GM19035 (cell line): ENCODE data around the gene SORBS1.

ENCODE experiments used
- ATAC-seq: cut with Tn5 transposase; IDR thresholded peaks from one replicate; pipeline ENCODE4 v1.9.1; 2021; ENCODE audit not compliant: unreplicated experiment

SORBS1 gene

GRCh38 chr10:95517536-95518454 lies 43.4 kb downstream of the SORBS1 start:
- no peak for ATAC-seq

- ATAC-seq = no peak
Observed at GRCh38 chr10:95516774-95517373, 44.3 kb downstream of the SORBS1 start.

- ATAC-seq = no peak
Observed at GRCh38 chr10:95513941-95514392, 47.2 kb downstream of the SORBS1 start.

GRCh38 chr10:95513008-95513589 lies 48.1 kb downstream of the SORBS1 start:
- ATAC-seq = no peak

- no peak for ATAC-seq
Observed at GRCh38 chr10:95511314-95511713, 49.9 kb downstream of the SORBS1 start.

DNA sequence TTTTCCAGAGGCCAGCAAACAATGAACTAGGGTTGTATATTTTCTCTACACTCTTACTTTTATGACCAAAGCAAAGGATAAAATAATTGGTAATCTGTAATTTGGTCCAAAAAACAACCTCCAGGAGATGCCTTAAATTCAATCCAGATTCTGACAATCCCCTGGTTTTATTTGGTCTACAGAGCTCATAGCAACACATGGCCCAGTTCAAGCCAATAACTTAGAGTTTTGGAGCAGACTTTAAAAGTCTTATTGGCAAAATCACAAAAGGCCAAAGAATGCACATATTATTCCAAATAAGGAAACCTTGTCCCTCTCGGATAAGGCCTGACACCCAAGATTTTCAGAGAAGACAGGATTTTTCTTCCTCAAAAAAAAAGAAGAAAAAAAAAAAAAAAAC lies 51.9 kb downstream of the SORBS1 start:
- no peak for ATAC-seq

DNA sequence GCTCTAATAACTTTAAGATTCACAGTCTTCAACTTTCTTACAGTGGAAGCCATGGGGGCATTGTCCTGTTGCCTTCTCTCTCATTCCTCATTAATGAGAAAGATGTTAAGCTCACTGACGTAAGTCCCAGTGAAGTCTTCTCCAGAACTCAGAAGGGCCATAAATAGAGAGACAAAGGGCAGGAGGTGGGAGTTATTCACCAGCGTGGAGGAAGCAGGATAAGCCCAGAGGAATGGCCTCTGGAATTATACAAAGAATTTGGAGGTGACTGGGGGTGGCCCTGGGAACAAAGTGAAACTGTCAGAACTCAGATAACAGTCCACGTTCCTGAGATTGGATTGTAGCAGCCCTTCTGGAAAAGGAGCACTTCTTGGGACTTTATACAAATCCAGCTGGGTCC lies 52.4 kb downstream of the SORBS1 start:
- no peak for ATAC-seq

- ATAC-seq = no peak
Observed at GRCh38 chr10:95506056-95506737, 55.0 kb downstream of the SORBS1 start.

DNA sequence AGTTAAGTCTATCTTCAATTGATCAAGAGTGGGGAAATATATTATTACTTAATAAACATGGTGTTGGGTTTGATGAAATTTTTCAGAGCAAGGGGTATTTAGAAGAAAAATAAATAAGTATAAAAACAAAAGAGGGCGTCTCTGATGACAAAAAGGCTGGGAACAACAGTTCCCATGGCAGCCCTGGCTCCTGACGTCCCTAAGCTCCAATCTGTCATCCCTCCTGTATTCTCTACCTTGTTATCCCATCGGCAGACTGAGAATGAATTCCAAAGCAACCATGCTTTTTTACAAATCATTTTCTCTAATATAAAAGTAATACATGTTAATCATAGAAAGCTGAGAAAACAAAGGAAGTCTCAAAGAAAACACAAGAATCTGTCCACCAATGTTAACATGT lies 55.5 kb downstream of the SORBS1 start:
- ATAC-seq = no peak

GRCh38 chr10:95505084-95505610 lies 56.0 kb downstream of the SORBS1 start:
- ATAC-seq = no peak

GRCh38 chr10:95504246-95504691 lies 56.9 kb downstream of the SORBS1 start:
- ATAC-seq = no peak

GRCh38 chr10:95503526-95503925 lies 57.6 kb downstream of the SORBS1 start:
- ATAC-seq = no peak

DNA sequence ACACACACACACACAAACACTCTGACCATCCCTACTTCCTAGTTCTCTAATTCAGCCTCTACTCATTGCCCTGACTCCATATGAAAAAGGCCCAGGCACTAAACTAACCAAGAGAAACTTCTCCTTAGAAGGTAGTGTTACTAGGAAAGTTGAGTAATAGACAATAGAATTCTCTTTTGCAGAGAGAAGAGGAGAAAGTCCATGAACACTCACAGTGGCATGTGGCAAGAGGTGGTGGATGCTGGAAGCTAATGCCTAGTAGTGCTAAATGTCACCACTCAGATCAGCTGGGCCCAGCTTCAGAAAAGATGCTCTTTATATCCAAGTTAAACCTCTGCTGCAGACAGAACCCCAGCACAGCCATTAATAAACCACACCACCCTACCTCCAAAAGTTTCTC lies 58.2 kb downstream of the SORBS1 start:
- ATAC-seq = no peak

DNA sequence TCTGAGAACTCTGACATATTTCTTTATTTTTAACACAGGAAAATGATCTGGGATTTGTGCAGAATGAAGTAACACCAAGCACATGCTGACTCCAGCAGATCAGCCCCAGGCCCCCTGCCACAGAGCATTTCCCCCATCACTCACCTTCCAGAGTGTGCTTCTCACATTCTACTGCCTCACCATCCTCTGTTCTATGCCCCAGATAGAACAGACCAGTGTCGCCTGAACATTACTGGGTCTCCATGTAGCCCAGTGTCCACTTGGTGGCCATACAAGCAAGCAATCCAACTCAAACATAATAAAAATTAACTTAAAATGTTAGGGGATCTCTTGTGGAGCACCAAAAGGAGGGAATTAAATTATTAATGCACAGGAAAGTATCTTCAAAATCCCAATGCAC lies 58.8 kb downstream of the SORBS1 start:
- no peak for ATAC-seq

DNA sequence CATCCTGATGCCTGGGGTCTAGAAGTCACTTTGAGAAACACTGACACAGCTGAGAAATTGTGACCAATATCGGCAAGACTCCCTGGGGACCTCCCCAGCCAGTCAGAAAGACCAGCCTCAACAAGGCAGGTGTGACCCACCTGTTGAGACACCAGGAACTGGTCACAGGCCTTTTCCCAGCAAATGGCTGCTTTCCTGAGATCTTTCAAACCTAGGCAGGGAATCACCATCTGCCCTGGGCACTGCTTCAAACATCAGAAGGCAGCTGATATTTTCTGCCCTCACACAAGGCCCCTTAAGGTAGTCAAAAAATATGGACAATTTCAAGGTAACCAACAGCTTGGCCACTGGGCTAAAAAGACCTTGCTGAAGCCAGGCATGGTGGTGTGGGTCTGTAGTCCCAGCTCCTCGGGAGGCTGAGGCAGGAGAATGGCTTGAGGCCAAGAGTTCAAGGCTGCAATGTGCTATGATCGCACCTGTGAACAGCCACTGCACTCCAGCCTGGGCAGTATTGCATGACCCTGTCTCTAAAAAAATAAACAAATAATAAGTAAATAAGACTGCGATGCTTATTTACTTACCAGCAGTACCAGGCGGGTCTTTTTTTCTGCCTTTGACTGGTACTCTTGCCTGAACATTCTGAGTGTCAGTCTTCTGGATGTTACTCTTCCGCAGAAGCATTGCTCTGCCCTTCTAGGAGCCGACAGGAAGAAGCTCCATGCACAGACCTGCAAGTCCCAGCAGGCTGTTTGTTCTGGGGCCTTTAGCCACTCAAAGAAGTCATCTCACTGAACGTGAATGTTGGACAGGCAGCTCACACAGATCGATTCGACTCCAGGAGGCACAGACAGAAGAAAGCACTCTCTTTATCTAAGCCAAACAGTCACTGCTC lies 59.7 kb downstream of the SORBS1 start:
- ATAC-seq = no peak

DNA sequence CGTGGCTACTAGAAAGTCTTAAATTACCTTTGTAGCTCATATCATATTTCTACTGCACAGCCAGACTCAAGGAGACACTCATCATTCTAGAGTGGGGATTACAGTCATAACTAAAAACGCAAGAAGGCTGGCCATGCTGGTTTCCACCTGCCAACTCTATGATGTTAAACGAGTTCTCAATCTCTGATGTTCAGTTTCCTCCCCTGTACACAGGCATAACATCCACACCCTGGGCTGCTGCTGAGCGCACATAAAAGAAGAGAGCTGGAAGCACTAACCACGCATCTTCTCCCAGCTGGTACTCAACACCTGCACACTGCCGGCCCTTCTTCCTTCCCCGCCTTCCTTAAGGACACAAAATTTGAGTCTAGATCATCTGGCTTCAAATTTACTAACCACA lies 60.5 kb downstream of the SORBS1 start:
- ATAC-seq = no peak

DNA sequence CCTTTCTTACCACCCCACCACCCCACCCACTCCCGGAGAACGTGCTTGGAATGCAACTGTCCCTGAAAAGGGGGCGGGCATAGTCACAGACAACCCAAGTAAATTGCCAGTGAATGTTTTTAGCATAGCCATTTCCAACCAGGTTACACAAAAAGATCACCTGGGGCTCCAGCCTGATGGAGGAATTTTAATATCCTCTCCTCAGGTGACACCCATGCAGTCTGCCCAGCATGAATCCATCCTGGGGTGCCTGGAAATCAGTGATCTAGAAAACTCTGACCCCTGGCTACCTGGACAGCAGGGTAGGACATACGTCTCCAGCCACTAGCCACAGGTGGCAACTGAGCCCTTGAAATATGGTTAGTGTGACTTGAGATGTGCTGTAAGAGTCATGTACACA lies 61.1 kb downstream of the SORBS1 start:
- no peak for ATAC-seq

- ATAC-seq = no peak
Observed at GRCh38 chr10:95499482-95499989, 61.6 kb downstream of the SORBS1 start.

DNA sequence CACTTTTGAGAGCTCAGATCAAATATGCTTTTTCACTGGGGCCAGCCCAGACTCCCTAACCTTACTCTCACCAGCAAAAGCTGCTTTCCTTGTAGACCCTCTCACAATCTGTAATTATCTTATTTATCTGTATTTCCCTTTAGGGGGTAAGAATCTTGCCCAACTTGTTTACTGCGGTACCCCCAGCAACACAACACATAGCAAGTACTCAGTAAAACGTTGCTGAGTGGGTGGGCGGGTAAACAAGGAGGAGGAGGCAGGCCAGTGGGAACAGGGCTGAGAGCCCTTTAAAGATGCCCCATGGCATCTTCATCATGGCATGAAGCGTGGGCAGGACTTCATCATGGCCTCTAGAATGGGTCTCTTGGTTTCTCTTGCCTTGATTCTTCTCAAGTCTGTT lies 64.2 kb downstream of the SORBS1 start:
- ATAC-seq = no peak
